Stomach smooth muscle (tissue), 2 donors: ENCODE results near the gene PXDN.

Source experiments
- H3K27ac ChIP-seq: one replicate; pipeline ENCODE4 v1.7.0; 2013; ENCODE audit warnings: mild to moderate bottlenecking, low read length, inconsistent platforms
- H3K27me3 ChIP-seq, 2 donors: one replicate each; pipeline ENCODE4 v1.7.0; 2013; ENCODE audit warnings: low read length in 2 of 2; ENCODE audit not compliant: insufficient read depth in 2 of 2, control insufficient read depth in 1 of 2
- H3K36me3 ChIP-seq, 2 donors: one replicate each; pipeline ENCODE4 v1.7.0; 2013; ENCODE audit warnings: low read length in 2 of 2; ENCODE audit not compliant: control insufficient read depth in 2 of 2, insufficient read depth in 2 of 2
- H3K4me1 ChIP-seq: one replicate; pipeline ENCODE4 v1.7.0; 2013; ENCODE audit warnings: low read length; ENCODE audit not compliant: control insufficient read depth, insufficient read depth
- H3K4me3 ChIP-seq, 2 donors: one replicate each; pipeline ENCODE4 v1.7.0; 2013; ENCODE audit warnings: low read length in 2 of 2
- H3K9ac ChIP-seq, 2 donors: one replicate each; pipeline ENCODE4 v1.7.0; 2013; ENCODE audit warnings: low read length in 2 of 2, mild to moderate bottlenecking in 1 of 2
- H3K9me3 ChIP-seq, 2 donors: one replicate each; pipeline ENCODE4 v1.7.0; 2013; ENCODE audit warnings: low read length in 2 of 2; ENCODE audit not compliant: control insufficient read depth in 2 of 2
- donor health status: healthy.
- donor health status: Pancreatic carcinoma.

PXDN gene

GRCh38 chr2:1594373-1595171 is 149.7 kb downstream of the PXDN start:
- no peak overlapping the region for H3K4me3 ChIP-seq
- H3K36me3 ChIP-seq: no peaks in the 10 kb centered on the region
- H3K27ac ChIP-seq: no peak overlapping the region
- H3K9ac ChIP-seq: no peak overlapping the region
- H3K4me1 ChIP-seq: peaks cover 20% of the 10 kb centered on the region
- H3K27me3 ChIP-seq: peaks cover 2 to 13% of the 10 kb centered on the region in 2 donors
- H3K9me3 ChIP-seq: no peaks in the 10 kb centered on the region

- no peak overlapping the region for H3K4me3 ChIP-seq
- H3K27ac ChIP-seq: no peak overlapping the region
- no peaks in the 10 kb centered on the region for H3K9me3 ChIP-seq
- peaks cover 2 to 14% of the 10 kb centered on the region in 2 donors for H3K27me3 ChIP-seq
- H3K9ac ChIP-seq: no peak overlapping the region
- H3K4me1 ChIP-seq: peaks cover 20% of the 10 kb centered on the region
- H3K36me3 ChIP-seq: no peaks in the 10 kb centered on the region
Measured at GRCh38 chr2:1594123-1594372, 150.3 kb downstream of the PXDN start.

GRCh38 chr2:1593371-1594122 is 150.8 kb downstream of the PXDN start:
- Histone ChIP-seq H3K4me1 (peaks cover 20% of the 10 kb centered on the region), H3K9ac (no peak overlapping the region), H3K36me3 (no peaks in the 10 kb centered on the region), H3K27me3 (peaks cover 2 to 14% of the 10 kb centered on the region in 2 donors), H3K4me3 (no peak overlapping the region), H3K27ac (no peak overlapping the region), H3K9me3 (no peaks in the 10 kb centered on the region)

GRCh38 chr2:1591978-1592907 is 152.1 kb downstream of the PXDN start:
- Histone ChIP-seq H3K9ac (no peak overlapping the region), H3K36me3 (no peaks in the 10 kb centered on the region), H3K9me3 (no peaks in the 10 kb centered on the region), H3K27me3 (peaks cover 2 to 10% of the 10 kb centered on the region in 2 donors), H3K27ac (no peak overlapping the region), H3K4me1 (peaks cover 20% of the 10 kb centered on the region), H3K4me3 (peak overlapping the region in 1 of 2 donors; percentile 54)

- Histone ChIP-seq H3K9me3 (no peaks in the 10 kb centered on the region), H3K27ac (no peak overlapping the region), H3K4me1 (peaks cover 20% of the 10 kb centered on the region), H3K9ac (no peak overlapping the region), H3K27me3 (peaks cover 2 to 8% of the 10 kb centered on the region in 2 donors), H3K36me3 (no peaks in the 10 kb centered on the region), H3K4me3 (peak overlapping the region in 1 of 2 donors; percentile 54)
Measured at GRCh38 chr2:1591461-1591770, 152.9 kb downstream of the PXDN start.

- H3K27ac ChIP-seq: no peak overlapping the region
- H3K27me3 ChIP-seq: peaks cover 2 to 7% of the 10 kb centered on the region in 2 donors
- no peaks in the 10 kb centered on the region for H3K36me3 ChIP-seq
- H3K9me3 ChIP-seq: no peaks in the 10 kb centered on the region
- no peak overlapping the region for H3K9ac ChIP-seq
- peaks cover 20% of the 10 kb centered on the region for H3K4me1 ChIP-seq
- H3K4me3 ChIP-seq: no peak overlapping the region
Measured at GRCh38 chr2:1590596-1591460, 153.5 kb downstream of the PXDN start.

- H3K4me3 ChIP-seq: no peak overlapping the region
- no peak overlapping the region for H3K9ac ChIP-seq
- no peaks in the 10 kb centered on the region for H3K36me3 ChIP-seq
- no peak overlapping the region for H3K27ac ChIP-seq
- H3K9me3 ChIP-seq: no peaks in the 10 kb centered on the region
- H3K4me1 ChIP-seq: peaks cover 20% of the 10 kb centered on the region
- H3K27me3 ChIP-seq: peaks cover 2 to 7% of the 10 kb centered on the region in 2 donors
Measured at GRCh38 chr2:1588978-1589621, 155.2 kb downstream of the PXDN start.

GRCh38 chr2:1588051-1588977 is 156.0 kb downstream of the PXDN start:
- Histone ChIP-seq H3K4me1 (peaks cover 14% of the 10 kb centered on the region), H3K4me3 (no peak overlapping the region), H3K36me3 (no peaks in the 10 kb centered on the region), H3K9me3 (no peaks in the 10 kb centered on the region), H3K9ac (no peak overlapping the region), H3K27me3 (peaks cover 2 to 7% of the 10 kb centered on the region in 2 donors), H3K27ac (no peak overlapping the region)
